GM18870 (cell line): ENCODE measurements around the gene OARD1.

Experiments used
- ATAC-seq: cut with Tn5 transposase; IDR thresholded peaks from one replicate; pipeline ENCODE4 v1.9.1; 2021; ENCODE audit warnings: moderate library complexity; ENCODE audit not compliant: unreplicated experiment

OARD1 gene

GRCh38 chr6:41075651-41076626 lies 3.8 kb upstream of the OARD1 start:
- no peak for ATAC-seq

GRCh38 chr6:41074692-41075436 lies 2.7 kb upstream of the OARD1 start:
- ATAC-seq: no peak

- ATAC-seq: no peak
Measured at GRCh38 chr6:41073968-41074691, 2.0 kb upstream of the OARD1 start.

DNA sequence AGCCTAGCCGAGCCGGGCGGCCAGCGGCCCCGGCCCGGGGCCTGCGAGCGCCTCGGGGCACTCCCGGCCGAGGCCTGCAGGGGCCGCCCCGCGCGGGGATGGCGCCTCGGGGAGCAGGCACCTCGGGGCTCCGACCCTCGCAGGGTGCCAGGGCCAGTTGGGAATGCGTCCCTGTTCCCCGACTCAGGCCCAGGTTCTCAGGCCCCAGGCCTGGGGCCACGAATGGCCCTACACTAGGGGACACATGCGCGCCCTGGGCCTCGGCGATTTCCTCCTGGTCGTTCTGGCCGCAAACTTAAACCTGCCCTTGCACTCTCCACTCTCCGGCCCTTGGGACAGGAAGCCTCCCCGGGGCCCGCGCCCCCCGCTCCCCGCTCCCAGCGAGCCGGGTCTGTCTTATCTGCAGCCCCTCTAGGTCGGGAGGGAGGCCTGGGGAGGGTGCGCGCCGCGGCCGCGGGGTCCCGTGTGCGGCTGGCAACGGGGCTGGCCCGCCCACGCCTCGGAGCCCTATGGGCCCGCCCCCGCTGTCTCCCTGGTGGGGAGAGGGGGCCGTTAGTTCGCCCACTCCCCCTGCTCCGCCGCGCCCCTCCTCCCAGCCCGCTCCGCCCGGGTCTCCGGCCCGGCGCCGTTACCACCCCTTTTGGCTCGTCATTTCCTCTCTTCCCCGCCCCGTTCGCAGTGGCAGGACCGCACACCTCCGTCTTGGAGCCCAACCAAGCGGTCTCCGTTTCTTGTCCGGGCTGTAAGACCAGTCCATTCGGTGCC lies 1.2 kb upstream of the OARD1 start:
- no peak for ATAC-seq

- ATAC-seq: peak; percentile 47
Measured at GRCh38 chr6:41072836-41073202, 663 bp upstream of the OARD1 start, which contains the start of gene NFYA. NFYA (plus strand) TSS chr6:41072974; CDS start chr6:41079090, 6,116 bp downstream.

- no peak for ATAC-seq
Measured at GRCh38 chr6:41071501-41071922, 644 bp downstream of the OARD1 start.

DNA sequence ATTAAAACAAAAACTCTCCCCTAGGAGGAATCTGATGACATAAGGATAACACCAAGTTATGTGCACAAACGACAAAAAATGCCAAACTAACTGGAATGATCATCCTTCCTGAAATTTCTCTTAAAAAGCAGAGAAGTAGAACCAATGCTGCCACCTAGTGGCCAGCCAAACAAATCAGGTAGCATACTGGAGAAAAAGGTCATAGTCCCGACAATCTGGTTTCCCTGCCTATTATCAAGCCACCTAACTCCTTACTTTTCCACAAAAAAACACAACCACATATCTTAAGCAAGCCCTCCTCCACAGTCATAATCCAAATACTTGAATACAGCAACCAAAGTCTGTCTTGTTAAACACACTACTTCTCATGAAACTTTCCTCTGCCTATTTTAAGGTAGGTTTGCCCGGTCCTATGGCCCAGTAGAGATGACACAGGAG lies 5.3 kb downstream of the OARD1 start:
- no peak for ATAC-seq

- ATAC-seq: no peak
Measured at GRCh38 chr6:41065550-41066026, 6.6 kb downstream of the OARD1 start.

DNA sequence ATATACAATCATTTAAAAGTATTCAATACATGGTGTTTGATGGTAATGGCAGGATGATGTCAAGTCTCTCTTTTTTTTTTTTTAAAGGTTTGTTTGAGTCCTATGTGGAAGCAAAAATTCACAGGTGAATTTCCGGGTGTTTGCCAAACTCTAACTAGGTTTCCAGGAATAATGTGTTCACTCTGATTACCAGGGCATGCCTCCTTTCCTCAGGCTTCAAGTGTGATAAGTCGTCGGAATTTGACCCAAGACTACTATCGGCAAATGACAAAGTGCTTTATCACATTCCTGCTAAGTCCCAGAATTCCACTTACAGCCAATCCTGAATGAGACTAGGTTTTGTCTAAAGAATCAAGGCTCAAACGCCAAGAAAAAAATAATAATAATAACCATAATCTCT lies 7.3 kb downstream of the OARD1 start:
- ATAC-seq: no peak

DNA sequence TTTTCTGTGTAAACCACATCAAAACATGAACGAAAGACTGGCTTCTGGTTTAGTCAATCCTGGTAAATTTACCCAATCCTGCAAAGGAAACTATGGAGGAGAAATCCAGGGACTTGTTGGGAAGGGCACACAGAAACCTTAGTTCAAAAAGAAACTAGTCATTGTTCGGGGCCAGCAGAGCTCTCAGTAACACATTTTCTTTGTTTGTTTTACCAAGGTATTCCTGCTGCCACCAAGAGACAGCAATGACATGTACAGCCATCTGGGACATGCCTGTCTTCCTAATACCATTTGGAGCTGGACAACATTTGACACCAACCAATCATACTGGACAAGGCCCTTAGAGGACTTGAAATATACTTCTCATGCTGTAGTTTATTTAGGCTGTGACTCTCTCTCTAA lies 8.3 kb downstream of the OARD1 start:
- no peak for ATAC-seq

DNA sequence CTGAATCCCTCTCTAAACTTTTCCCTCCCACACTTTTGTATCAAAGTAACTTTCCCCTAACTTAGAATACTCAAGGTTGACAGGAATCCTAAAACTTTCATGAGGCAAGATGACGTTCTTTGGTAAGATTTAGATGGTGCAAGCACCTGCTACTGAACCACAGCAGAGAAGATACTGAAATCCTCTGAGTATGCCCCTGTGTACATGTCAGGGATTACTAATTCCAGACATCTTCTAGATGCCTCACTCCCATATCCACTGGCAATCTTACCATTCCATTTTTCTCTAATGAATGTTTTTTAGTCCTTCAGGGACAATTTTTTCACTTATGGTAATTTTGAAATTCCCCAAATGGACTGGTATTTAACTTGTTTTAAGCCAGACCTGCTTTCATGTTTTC lies 10.1 kb downstream of the OARD1 start:
- ATAC-seq: no peak

DNA sequence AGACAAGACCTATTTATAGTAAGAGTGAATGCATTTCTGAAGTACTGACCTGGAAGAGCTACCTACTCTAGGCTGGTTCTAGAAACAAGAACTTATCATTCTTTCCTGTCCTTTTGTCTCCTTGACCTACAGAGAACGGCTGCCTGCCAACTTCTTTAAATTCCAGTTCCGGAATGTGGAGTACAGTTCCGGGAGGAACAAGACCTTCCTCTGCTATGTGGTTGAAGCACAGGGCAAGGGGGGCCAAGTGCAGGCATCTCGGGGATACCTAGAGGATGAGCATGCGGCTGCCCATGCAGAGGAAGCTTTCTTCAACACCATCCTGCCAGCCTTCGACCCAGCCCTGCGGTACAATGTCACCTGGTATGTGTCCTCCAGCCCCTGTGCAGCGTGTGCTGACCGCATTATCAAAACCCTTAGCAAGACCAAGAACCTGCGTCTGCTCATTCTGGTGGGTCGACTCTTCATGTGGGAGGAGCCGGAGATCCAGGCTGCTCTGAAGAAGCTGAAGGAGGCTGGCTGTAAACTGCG lies 10.9 kb downstream of the OARD1 start:
- ATAC-seq: no peak

GRCh38 chr6:41059556-41059955 lies 12.6 kb downstream of the OARD1 start:
- ATAC-seq: no peak

- no peak for ATAC-seq
Measured at GRCh38 chr6:41058783-41059181, 13.4 kb downstream of the OARD1 start.

GRCh38 chr6:41056768-41057490 lies 15.2 kb downstream of the OARD1 start:
- no peak for ATAC-seq

DNA sequence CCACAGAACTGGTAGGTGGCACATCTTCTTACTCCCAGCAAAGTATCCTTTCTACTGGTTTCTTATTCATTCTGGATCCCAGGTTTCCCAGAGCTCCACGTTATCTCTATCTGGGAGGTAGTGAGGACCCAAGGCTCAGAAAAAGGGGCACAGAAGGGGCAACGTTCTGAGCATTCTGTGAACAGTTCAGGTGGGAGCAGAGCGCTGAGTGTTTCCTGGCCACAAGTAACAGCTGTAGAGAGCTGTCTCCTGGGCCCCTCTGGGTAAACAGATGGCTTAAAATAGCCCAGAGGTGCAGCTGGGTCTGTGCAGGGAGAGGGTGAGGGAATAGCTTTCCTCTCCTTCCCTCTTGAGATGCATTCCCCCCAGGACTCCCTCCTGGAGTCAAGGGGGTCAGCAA lies 17.0 kb downstream of the OARD1 start:
- no peak for ATAC-seq

GRCh38 chr6:41054511-41054910 lies 17.6 kb downstream of the OARD1 start:
- ATAC-seq: no peak

- no peak for ATAC-seq
Measured at GRCh38 chr6:41053041-41053440, 19.1 kb downstream of the OARD1 start, which contains the start of gene APOBEC2. APOBEC2 (plus strand) TSS chr6:41053202; CDS start chr6:41053348, 146 bp downstream.

GRCh38 chr6:41051873-41052272 lies 20.3 kb downstream of the OARD1 start:
- no peak for ATAC-seq
